Neural progenitor cell (in vitro differentiated cells): Measurements from ENCODE around the gene FGD4.

Experiments used
- EZH2 ChIP-seq: fragments of 200-600 bp; sonication (generic); IDR thresholded peaks from 2 replicates; pipeline ENCODE4 v1.6.1; 2017; ENCODE audit warnings: antibody characterized with exemption, mild to moderate bottlenecking, moderate library complexity
- TF ChIP-seq, protein P1 (sequence below): fragments of 200-600 bp; sonication (generic); IDR thresholded peaks from 2 replicates; pipeline ENCODE4 v1.5.1; 2017; ENCODE audit warnings: antibody characterized with exemption, mild to moderate bottlenecking

- TF ChIP-seq, protein P1, sequence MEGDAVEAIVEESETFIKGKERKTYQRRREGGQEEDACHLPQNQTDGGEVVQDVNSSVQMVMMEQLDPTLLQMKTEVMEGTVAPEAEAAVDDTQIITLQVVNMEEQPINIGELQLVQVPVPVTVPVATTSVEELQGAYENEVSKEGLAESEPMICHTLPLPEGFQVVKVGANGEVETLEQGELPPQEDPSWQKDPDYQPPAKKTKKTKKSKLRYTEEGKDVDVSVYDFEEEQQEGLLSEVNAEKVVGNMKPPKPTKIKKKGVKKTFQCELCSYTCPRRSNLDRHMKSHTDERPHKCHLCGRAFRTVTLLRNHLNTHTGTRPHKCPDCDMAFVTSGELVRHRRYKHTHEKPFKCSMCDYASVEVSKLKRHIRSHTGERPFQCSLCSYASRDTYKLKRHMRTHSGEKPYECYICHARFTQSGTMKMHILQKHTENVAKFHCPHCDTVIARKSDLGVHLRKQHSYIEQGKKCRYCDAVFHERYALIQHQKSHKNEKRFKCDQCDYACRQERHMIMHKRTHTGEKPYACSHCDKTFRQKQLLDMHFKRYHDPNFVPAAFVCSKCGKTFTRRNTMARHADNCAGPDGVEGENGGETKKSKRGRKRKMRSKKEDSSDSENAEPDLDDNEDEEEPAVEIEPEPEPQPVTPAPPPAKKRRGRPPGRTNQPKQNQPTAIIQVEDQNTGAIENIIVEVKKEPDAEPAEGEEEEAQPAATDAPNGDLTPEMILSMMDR, result no peak
- no peak for TF ChIP-seq EZH2
Observed at GRCh38 chr12:32561931-32562341, 162.6 kb downstream of the FGD4 start.
